ENCODE results near the gene PTPRN2.

GRCh38 chr7:157850481-157851444 lies 736.9 kb downstream of the PTPRN2 start:
- TF ChIP-seq CTCF (IDR thresholded peaks at IDR 0.05) (no peak), POLR2A (IDR thresholded peaks at IDR 0.05) (no peak)
